Stimulated activated CD4-positive, alpha-beta T cell treated with anti-CD3 and anti-CD28 coated beads, Interleukin-12 subunit alpha, Interleukin-12 subunit beta, amount 100 ng/mL, for 48 hours (primary cell): ENCODE data around the gene MYBL2.
A peak's percentile ranks its signal among the peaks of the same experiment; 100 is the strongest.
"Not testable (repeated sequence)": the region's sequence is repeated elsewhere in the genome, so short reads cannot be mapped to it uniquely, and the experiment has no call there.

Experiments
- DNase-seq, 3 donors: peaks; one replicate each; pipeline ENCODE4 v3.0.0-alpha.2; 2020; ENCODE audit warnings: low read depth in 2 of 3, low spot score in 1 of 3

MYBL2 gene

DNA sequence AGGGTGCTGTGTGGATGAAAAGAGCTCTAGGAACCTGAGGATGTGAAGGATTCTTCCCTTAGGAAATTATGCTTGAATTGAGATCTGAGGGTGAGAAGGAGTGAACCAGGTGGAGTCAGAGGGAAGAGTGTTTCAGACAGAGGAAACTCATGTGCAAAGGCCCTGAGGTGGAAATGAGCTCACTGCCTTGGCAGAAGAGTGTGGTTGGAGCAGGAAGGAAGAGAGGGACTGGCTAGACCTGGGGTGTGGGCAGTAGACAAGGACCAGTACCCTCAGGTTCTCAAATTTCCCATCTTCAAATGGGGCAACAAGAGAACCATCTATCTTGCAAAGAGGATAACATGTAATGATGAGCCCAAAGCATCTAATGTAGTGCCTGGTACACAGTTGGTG is 83.9 kb downstream of the MYBL2 start:
- DNase-seq, result no peak

DNA sequence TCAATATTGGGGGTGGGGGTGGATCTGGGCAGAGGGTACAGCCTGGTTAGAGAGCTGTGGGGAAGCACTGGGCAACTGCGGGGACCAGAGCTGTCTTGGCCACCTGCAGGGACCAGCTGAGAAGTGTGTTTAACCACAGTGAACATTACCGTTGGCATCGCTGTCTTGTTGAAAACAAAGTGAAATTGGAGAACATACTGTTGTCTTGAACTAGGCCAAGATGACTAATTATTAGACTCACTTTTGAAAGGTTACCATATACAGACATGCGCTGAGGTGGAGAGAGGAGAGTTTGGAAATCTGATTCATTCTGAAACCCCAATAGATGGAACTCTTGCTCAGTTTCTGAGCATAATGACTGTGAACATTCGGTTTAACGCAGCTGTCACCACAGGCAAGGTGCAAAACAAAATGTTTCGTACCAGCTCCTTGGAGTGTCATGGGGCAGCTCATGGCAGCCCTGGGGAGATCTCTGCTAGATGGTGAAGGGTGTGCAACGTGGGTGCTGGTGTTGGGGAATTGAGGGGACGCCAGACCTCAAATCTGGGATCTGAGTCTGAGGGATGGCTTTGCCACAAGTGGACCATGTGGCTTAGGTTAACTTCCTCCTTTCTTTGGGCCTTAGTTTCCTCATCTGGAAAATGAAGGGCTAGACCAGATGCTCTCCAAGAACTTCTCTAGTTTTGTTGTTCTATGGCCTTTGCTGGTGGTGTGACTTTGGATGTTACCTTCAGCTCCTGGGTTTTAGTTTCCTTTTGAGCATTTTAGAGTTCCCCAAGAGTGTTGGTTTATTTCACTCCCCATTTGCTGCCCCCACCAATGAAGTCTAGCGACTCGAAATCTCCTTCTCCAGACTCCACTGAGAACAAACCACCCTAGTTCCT is 84.5 kb downstream of the MYBL2 start:
- peak; percentile 44 to 59 (median 56) for DNase-seq

DNA sequence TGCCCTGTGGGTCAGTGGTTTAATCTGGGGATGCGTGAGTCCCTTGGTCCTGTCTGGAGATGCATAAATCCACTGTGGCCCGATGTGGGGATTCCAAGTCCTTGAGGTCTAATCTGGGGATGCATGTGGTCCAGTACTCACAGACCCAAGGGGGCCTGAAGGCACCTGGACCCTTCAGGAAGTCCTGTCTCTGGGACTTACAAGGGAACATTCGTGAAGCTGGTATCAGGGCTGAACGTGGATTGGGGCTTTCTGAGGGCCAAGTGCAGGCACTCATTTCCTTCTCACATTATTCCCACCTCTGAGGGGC is 85.1 kb downstream of the MYBL2 start:
- no peak for DNase-seq

DNA sequence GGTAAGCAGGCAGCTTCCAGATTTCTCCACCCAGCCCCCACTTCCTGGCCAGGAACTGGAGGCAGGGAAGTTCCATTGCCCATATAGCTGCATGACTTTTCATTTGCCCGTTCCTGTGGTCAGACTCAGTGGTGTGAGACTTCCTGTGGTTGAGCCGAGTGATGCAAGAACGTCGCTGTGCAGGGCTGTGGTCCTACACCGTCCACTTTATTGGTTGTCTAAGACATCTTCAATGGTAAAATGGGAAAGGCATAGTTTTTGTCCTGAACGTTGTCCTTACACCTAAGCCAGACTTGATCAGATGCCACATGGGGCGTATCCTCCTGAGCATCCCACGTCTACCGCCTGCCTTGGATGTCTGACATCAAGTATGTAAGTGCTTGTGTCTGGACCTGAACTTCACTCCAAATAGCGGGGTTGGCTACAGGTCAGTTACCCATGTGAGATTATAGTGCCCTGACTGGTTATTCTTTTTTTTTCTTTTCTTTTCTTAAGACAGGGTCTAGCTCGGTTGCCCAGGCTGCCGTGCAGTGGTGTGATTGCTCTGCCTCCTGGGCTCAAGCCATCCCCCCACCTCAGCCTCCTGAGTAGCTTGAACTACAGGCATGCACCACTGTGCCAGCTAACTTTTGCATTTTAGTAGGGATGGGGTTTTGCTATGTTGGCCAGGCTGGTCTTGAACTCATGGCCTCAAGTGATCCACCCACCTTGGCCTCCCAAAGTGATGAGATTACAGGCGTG is 85.8 kb downstream of the MYBL2 start:
- peak in 2 of 3 donors; percentile 39 to 42 for DNase-seq

DNA sequence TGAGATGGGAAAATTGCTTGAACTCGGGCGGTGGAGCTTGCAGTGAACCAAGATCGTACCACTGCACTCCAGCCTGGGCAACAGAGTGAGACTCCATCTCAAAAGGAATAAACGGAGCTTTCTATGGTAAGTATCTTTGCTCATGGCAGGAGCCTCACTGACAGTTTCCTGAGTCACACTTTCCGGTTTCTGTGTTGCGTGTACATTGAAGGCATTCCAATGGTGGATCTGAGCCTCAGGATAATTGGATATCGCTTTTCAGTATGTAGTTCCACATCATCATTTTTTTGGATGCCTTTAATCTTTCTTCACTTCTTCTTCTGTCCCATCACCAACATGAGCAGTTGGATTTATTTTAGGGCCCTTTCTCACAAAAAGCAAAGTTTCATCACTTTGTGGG is 88.5 kb downstream of the MYBL2 start:
- DNase-seq, result no peak

DNA sequence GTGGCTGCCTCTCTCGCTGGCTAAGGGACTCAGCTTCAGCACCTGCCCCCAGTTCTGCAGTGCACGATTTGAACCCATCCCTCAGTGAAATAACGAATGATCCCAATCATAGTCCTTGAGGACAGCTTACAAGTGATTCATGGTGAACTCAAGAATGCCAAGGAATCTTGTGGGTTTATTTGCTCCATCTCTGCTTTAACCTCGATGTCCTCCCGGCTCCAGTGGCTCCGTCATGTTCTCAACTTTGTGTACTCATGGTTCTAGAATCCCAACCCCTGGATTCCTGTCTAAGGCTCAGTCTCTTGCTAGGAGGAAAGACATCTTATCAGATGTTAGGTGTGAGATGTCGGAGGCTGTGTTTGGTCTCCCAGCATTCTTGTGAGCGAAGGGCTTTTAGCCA is 88.9 kb downstream of the MYBL2 start:
- DNase-seq, result no peak

DNA sequence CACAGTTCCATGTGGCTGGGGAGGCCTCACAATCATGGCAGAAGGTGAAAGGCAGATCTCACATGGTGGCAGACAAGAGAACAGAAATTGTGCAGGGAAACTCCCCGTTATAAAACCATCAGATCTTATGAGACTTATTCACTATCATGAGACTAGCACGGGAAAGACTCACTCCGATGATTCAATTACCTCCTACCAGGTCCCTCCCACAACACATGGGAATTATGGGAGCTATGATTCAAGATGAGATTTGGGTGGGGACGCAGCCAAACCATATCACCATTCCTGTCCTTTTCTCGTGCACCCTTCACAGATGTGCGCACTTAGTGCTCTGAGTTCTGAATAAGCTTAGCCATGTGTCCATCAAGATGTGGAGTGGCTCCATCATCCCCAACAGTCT is 91.0 kb downstream of the MYBL2 start:
- DNase-seq, result not testable (repeated sequence)

DNA sequence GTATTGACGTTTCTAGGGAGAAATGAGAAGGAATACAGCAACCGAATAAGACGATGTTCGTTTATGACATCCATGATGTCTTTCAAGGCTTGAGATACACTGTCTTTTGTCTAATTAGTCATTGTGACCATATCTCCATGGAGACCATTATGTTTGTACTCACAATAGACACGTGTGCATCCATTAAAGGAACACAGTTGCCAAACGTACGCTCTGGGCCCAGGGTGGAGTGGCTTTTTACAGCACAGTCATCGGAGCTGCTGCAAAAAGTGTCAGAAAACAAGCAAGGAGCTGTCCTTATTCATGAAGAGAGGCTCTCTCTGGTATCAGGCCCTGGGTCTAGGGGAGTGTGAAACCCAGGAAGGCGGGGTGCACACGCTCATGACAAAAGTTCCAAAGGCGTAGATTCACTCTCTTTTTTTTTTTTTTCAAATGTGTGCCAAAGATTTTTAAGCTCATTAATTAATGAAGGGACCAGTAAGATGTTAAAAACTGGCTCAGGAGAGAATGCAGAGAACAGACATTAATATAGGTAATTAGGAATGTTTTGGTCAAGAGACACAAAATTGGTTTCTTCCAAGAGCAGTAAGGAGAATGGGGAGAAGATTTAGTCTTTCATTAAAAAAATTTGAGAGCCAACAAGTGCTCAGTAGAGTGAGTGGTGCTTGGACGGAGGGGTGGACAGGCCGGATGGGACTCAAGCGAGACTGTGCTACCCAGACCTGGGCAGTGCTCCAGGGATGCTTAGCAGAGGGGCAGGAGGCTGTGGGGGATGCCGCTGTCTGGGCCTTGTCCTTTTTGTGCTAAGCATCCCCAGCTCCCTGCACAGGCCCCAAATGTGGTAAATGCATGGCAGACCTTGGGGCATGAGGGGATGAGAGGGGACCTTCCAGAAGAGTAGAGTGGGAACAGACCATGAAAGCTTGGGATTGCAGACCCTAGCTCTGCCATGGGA is 94.7 kb downstream of the MYBL2 start:
- DNase-seq, result no peak

DNA sequence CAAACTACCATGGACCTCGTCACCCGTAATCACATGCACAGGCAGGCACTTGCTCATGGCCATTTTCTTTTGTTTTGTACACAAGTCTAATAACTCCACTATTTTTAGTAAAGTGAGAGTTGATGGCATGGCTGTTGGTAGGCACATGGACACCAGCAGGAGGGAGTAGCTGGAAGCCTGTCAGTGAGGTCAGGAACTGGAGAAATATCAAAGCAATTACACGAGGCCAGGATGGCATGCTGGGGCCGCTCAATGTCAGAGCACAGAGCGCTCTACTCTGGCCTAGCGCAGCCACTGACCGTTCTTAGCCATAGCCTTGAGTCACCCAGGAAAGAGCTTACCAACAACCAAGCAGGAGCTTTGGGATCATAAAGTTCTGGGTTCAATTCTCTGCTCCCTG is 96.0 kb downstream of the MYBL2 start:
- DNase-seq, result no peak

DNA sequence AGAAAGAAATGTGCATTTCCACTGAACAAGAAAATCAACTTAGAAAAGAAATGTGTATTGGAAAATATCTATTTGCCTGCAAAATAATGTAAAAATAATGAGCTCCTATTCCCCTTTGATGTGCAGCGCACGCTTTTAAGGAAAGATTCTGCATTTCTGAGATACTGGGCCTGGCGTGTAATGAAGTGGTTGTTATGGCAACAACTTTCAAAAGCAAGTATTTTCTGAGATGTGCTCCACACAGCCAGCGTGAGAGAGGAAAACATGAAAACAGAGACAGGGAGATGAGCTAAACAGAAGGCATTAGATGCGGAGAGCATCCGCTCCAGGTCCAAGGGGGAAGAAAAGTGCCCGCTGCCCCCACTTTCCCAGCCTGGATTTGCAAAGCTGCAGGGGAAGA is 99.0 kb downstream of the MYBL2 start:
- DNase-seq, result no peak
